Thoracic aorta (tissue), 2 donors: Measurements from ENCODE around the gene MYO3B. TPM values are rescaled to one million over a fixed set of nuclear protein-coding genes. Genes with fewer than 3 reads are reported as not detected.
"Not testable (repeated sequence)": the region's sequence is repeated elsewhere in the genome, so short reads cannot be mapped to it uniquely, and the experiment has no call there.

Experiments used
- ATAC-seq: fragments of 150-250 bp; one replicate; pipeline ENCODE4 v1.8.0; 2017; ENCODE audit warnings: low read depth; ENCODE audit not compliant: insufficient number of reproducible peaks, low FRiP score
- DNase-seq: peaks from one replicate; pipeline ENCODE4 v3.0.0-alpha.2; 2020; ENCODE audit warnings: low spot score
- H3K27ac ChIP-seq, 2 donors: fragments of 200-600 bp; sonication (generic); 1 replicate in 1 of 2; 2 replicates in 1 of 2; pipeline ENCODE4 v1.5.1; 2016; ENCODE audit warnings: mild to moderate bottlenecking in 2 of 2, moderate library complexity in 2 of 2
- H3K27me3 ChIP-seq: fragments of 200-600 bp; sonication (generic); replicated peaks from 2 replicates; pipeline ENCODE4 v1.6.0; 2016; ENCODE audit warnings: mild to moderate bottlenecking; ENCODE audit not compliant: insufficient read depth
- H3K36me3 ChIP-seq: fragments of 200-600 bp; sonication (generic); one replicate; pipeline ENCODE4 v1.5.1; 2016
- H3K4me1 ChIP-seq, 2 donors: fragments of 200-600 bp; sonication (generic); 1 replicate in 1 of 2; 2 replicates in 1 of 2; pipeline versions ENCODE4 v1.5.1 to v1.6.0; 2016; ENCODE audit warnings: low read depth in 2 of 2, mild to moderate bottlenecking in 1 of 2; ENCODE audit not compliant: control insufficient read depth in 1 of 2
- H3K4me3 ChIP-seq: fragments of 200-600 bp; sonication (generic); 2 replicates; pipeline ENCODE4 v1.5.1; 2016; ENCODE audit warnings: mild to moderate bottlenecking
- H3K9me3 ChIP-seq: fragments of 200-600 bp; sonication (generic); 2 replicates; pipeline ENCODE4 v1.5.1; 2016
- CTCF ChIP-seq: fragments of 200-600 bp; sonication (generic); IDR thresholded peaks from one replicate; pipeline ENCODE4 v1.5.1; 2019; ENCODE audit warnings: antibody characterized with exemption
- total RNA-seq, 2 donors: library from RNA; depleted of rRNA; stranded (reverse); fragments of >200 nt; gene quantifications; one replicate each; pipeline versions ENCODE4 v1.1.0 to v1.2.3, GENCODE V29; 2016

The MYO3B gene
- total RNA-seq, 2 donors from 2014 or later: not detected

- no peaks in the 10 kb centered on the region for H3K9me3 ChIP-seq
- no peak for ATAC-seq
- no peak for DNase-seq
- H3K4me1 ChIP-seq: no peaks in the 10 kb centered on the region
- no peaks in the 10 kb centered on the region for H3K36me3 ChIP-seq
- no peak for TF ChIP-seq CTCF
- no peaks in the 10 kb centered on the region for H3K27me3 ChIP-seq
- no peak overlapping the region for H3K4me3 ChIP-seq
- no peak overlapping the region for H3K27ac ChIP-seq
These were observed 80.4 kb downstream of the MYO3B start for GRCh38 chr2:170258382-170258781.

GRCh38 chr2:170260188-170260587 is 82.2 kb downstream of the MYO3B start:
- no peak for ATAC-seq

GRCh38 chr2:170261566-170261965 is 83.6 kb downstream of the MYO3B start:
- Histone ChIP-seq H3K36me3 (no peaks in the 10 kb centered on the region), H3K4me1 (no peaks in the 10 kb centered on the region), H3K4me3 (no peak overlapping the region), H3K9me3 (no peaks in the 10 kb centered on the region), H3K27me3 (no peaks in the 10 kb centered on the region), H3K27ac (no peak overlapping the region)
- ATAC-seq (no peak), DNase-seq (no peak)
- TF ChIP-seq CTCF: no peak

More at GRCh38 chr2:170260188-170260587, 82.2 kb downstream of the MYO3B start:
- Histone ChIP-seq H3K27me3 (no peaks in the 10 kb centered on the region), H3K27ac (no peak overlapping the region), H3K9me3 (no peaks in the 10 kb centered on the region), H3K36me3 (no peaks in the 10 kb centered on the region), H3K4me3 (no peak overlapping the region), H3K4me1 (no peaks in the 10 kb centered on the region)
- no peak for TF ChIP-seq CTCF
- no peak for DNase-seq

- DNase-seq: no peak
- Histone ChIP-seq H3K4me3 (no peak overlapping the region), H3K9me3 (no peaks in the 10 kb centered on the region), H3K4me1 (no peaks in the 10 kb centered on the region), H3K36me3 (no peaks in the 10 kb centered on the region), H3K27ac (no peak overlapping the region), H3K27me3 (no peaks in the 10 kb centered on the region)
- ATAC-seq: no peak
- no peak for TF ChIP-seq CTCF
These were observed 84.4 kb downstream of the MYO3B start for GRCh38 chr2:170262343-170262742.

GRCh38 chr2:170262806-170263205 is 84.9 kb downstream of the MYO3B start:
- no peak for ATAC-seq
- no peak for DNase-seq
- H3K27ac ChIP-seq: no peak overlapping the region
- no peaks in the 10 kb centered on the region for H3K27me3 ChIP-seq
- H3K9me3 ChIP-seq: no peaks in the 10 kb centered on the region
- TF ChIP-seq CTCF: no peak
- no peaks in the 10 kb centered on the region for H3K36me3 ChIP-seq
- H3K4me1 ChIP-seq: no peaks in the 10 kb centered on the region
- H3K4me3 ChIP-seq: no peak overlapping the region

GRCh38 chr2:170263728-170264521 is 86.0 kb downstream of the MYO3B start:
- H3K4me3 ChIP-seq, DNase-seq: not testable (repeated sequence)

More at GRCh38 chr2:170263728-170264521, 86.0 kb downstream of the MYO3B start:
- H3K4me1 ChIP-seq, H3K27ac ChIP-seq, H3K9me3 ChIP-seq, H3K27me3 ChIP-seq, H3K36me3 ChIP-seq, ATAC-seq: not testable (repeated sequence)
